HG02938 (cell line): ENCODE measurements around the gene HTR3A.

ENCODE experiments used
- ATAC-seq: cut with Tn5 transposase; IDR thresholded peaks from one replicate; pipeline ENCODE4 v1.9.1; 2021; ENCODE audit warnings: mild to moderate bottlenecking, moderate library complexity; ENCODE audit not compliant: unreplicated experiment

Gene HTR3A

DNA sequence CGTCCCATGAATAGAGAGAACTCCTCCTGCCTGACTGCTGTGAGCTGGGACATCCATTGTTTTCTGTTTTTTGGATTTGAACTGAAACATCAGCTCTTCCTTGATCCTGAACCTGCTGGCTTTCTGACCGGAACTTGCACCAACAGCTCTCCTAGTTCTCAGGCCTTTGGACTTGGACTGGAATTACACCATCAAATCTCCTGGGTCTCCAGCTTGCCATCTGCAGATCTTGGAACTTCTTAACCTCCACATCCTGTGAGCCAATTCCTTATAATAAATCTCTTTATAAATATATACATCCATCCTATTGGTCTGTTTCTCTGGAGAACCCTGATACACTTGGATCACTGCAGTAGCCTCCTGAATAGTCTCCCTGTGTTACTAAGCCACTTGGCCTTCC is 42.1 kb downstream of the HTR3A start:
- ATAC-seq = no peak

GRCh38 chr11:114017723-114018122 is 42.8 kb downstream of the HTR3A start:
- ATAC-seq = no peak

DNA sequence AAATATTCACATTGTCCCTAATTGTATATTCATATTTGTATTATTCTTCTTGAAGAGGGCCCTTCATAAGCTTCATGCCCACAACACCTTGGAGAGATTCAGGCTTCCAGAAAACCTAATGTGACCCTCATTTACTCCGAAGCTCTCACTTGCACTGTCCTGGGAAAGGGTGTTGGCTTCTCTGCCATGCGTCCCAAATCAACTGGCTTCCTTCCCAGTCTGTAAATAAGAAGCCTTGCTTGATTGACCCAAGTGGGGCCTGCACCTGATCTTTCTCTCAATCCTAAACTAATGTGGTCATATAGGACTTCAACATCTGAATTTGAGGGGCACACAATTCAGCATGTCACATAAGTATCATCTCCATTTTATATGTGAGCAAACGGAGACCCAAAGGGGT is 44.1 kb downstream of the HTR3A start:
- no peak for ATAC-seq

DNA sequence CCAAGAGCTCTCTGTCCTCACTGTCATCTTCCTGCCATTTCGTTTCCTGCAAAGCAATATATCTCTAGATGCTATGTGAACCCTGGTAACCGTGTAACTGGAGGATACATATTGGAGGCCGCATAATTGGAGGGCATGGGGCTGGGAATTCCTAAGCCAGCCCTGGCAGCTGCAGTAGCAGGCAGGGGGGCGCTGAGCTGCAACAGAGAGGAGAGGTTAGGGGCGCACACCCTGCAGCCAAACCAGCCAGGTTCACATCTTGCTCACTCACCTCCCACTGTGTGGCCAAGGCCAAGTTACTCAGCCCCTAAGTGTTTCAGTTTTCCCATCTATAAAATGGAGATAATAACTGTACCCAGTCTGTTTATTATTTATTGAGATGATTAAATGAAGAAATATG is 44.7 kb downstream of the HTR3A start:
- no peak for ATAC-seq

DNA sequence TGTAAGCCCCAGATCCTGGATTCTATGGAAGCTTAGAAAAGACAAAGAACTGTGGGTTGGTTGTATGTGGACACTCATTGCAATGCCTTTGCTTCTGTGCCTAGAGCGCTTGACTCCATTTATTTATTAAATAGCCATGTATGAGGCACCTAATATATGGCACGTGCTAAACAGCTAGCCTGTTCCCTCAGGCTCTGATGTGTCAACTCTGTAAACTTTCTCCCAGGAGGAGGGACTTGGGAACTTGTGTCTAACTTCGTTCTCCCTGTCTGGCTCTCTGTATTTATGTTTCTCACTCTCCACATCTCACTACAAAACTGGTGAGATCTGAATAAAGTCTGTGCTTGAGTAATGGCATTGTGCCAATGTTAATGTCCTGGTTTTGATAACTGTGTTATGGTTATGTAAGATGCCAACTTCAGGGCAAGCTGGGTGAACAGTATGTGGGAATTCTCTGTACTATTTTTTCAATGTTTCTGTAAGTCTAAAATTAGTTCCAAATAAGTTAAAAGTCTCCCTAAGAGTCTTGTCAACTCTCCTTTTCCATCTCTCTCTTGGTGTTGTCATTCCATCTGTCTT is 50.5 kb downstream of the HTR3A start:
- ATAC-seq = no peak

GRCh38 chr11:114026355-114026754 is 51.4 kb downstream of the HTR3A start:
- no peak for ATAC-seq

- ATAC-seq = no peak
Observed at GRCh38 chr11:114027391-114027790, 52.5 kb downstream of the HTR3A start.

- no peak for ATAC-seq
Observed at GRCh38 chr11:114027926-114028325, 53.0 kb downstream of the HTR3A start.

DNA sequence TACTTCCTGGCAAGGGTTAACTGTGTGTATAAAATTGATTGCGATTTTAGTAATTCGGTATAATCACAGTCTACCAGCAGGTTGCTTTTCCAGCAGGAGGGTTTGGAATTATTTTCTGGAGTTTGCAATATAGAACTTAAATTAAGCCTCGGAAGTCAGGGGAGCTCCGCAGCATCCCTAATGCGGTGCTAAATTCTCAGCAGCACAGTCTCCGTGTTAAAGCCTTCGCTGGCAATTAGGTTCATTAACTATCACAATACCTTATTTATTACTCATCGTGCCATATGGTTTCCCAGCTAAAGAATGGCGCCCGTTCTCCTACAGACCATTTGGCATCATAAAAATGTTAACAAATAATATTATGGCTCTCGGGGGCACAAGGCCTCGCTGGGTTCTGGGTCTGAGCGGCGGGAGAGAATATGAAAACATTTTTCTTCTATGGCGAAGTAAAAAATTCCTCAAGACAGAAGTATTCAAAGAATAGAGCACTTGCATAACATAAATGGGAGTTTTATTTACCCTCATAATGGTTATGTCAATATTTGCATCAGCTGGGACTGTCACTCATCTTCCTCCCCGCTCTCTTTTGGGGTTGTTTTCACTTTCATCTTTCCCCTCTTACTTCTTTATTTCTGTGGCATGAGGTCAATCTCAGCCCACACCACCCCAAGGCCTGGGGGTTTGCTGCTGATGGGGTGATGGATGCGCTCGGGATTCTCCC is 56.5 kb downstream of the HTR3A start:
- no peak for ATAC-seq

- ATAC-seq = no peak
Observed at GRCh38 chr11:114031967-114032320, 57.0 kb downstream of the HTR3A start.

DNA sequence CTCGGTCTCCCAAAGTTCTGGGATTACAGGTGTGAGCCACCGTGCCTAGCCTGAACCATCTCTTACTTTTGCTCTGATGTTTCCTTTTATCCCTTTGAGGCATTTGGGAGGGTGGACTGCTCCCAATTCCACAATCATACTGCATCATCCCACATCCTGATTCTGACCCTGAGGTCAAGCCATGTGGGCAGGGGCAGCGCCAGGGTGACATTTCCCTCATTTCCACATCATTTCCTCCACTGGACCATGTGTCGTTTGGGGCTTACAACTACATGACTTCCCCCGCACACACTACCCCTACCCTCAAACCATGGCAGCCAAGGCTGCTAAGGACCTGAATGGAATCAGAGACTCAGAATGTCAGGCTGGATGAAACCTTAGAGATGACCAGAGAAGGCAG is 58.2 kb downstream of the HTR3A start:
- no peak for ATAC-seq

DNA sequence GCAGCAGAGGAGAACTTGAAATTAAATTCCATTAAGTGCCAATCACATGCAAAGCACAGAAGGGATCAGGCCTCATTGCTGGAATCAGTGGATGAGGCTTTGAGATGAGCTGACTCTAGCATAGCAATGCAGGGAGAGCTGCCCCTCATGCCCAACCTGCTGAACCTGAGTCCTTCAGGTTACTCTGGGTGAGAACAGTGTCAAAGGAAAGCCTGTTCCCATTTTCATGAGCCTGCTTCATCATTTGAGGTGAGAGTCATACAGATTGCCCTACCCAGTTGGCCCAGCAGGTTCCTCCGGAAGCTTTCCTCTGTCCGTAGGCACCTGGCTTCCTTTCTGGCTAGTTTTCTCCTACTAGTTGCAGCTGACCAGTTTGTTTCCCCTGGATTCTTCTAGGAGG is 58.7 kb downstream of the HTR3A start:
- ATAC-seq = no peak

DNA sequence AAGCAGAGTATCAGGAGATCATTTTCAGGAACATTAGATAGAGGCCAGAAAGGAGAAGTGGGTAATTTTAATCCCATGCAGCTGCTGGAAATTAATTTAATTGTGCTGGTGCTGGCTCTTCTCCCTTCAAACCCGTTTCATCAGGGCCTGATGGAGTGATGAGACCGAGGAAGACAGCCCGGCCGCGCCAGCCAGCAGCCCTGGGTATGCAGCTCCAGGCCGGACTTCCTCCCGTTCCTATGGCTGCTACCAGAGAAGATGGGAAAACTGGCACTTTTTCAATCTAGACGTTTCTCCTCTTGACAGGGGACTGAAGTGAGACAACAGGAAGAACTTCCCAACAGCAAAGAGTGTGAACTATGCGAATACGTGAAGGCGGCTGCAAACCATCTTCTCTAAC is 60.0 kb downstream of the HTR3A start:
- ATAC-seq = no peak

DNA sequence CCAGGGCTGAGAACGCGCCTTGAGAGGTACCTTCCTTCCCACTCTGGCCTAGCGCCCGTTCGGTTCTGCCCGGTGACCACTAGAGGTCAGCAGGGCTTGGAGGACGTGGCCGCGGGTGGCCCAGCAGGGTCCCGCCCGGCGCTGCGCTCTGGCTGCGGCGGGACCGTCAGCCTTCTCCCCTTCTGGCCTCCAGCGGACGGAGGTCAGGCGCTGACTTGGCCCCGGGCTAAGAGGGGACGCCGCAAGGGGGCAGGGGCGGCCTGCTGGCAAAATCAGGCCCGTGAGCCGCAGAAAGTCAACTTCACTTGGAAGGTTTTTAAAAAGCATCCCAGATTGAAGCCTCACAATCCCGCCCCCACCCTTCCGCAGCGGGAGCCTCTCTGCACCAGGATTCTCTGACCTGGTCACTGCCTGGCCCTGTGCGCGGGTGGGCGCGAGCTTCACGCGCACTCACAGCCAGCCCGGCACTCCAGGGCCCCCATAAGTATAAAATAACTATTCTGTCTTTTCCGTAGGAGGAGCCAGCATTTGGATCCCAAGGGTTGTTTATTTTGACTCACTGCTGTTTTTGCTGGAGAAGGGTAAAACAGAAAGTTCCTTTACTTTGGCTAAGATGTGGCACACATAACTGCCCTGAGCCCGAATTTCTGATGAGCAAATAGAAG is 61.4 kb downstream of the HTR3A start:
- no peak for ATAC-seq

GRCh38 chr11:114036958-114037357 is 62.0 kb downstream of the HTR3A start:
- ATAC-seq = no peak

- no peak for ATAC-seq
Observed at GRCh38 chr11:114039551-114039950, 64.6 kb downstream of the HTR3A start.
